Activated CD8-positive, alpha-beta memory T cell treated with anti-CD3 and anti-CD28 coated beads, Interleukin-2, amount 10 ng/mL, durations not matched to agents 7 days and 5 days (primary cell): ENCODE results near the gene LTB4R. TPM values are rescaled to one million over a fixed set of nuclear protein-coding genes. Genes with fewer than 3 reads are reported as not detected.
"Not testable (repeated sequence)": the region's sequence is repeated elsewhere in the genome, so short reads cannot be mapped to it uniquely, and the experiment has no call there.

Experiments used
- ATAC-seq: fragments of 150-1000 bp; cut with Tn5 transposase; one replicate; pipeline ENCODE4 v1.10.0; 2021; ENCODE audit warnings: moderate library complexity
- CTCF ChIA-PET: fragments of 350-600 bp; sonication (Branson Sonifier 250); formaldehyde crosslinking; loops from one replicate; lab custom pipeline; 2021; ENCODE audit warnings: antibody characterized with exemption; lab: Charles Lee
- DNase-seq: peaks from one replicate; pipeline ENCODE4 v3.0.0-alpha.2; 2020
- H3K27ac Mint-ChIP-seq: one replicate; pipeline ENCODE4 v1.8.0; 2021; ENCODE audit warnings: mild to moderate bottlenecking, mixed read lengths
- H3K27me3 Mint-ChIP-seq: one replicate; pipeline ENCODE4 v1.8.0; 2021; ENCODE audit warnings: mixed read lengths
- H3K36me3 Mint-ChIP-seq: one replicate; pipeline ENCODE4 v1.8.0; 2021; ENCODE audit warnings: mild to moderate bottlenecking, mixed read lengths
- H3K4me1 Mint-ChIP-seq: one replicate; pipeline ENCODE4 v1.8.0; 2021; ENCODE audit warnings: mixed read lengths
- H3K4me3 Mint-ChIP-seq: one replicate; pipeline ENCODE4 v1.8.0; 2021; ENCODE audit warnings: mild to moderate bottlenecking, moderate library complexity, mixed read lengths
- H3K9me3 Mint-ChIP-seq: one replicate; pipeline ENCODE4 v1.8.0; 2022; ENCODE audit warnings: low read depth, mixed read lengths
- total RNA-seq, 2 experiments: library from RNA; stranded (reverse); gene quantifications; one replicate each; pipeline ENCODE4 v1.2.3, GENCODE V29; 2021

The LTB4R gene
- total RNA-seq, 2 experiments from 2014 or later: 15.6 to 32.5 TPM

GRCh38 chr14:24322672-24323071 is 11.4 kb downstream of the LTB4R start:
- DNase-seq: no peak
- no peak for ATAC-seq
- CTCF ChIA-PET: interaction anchor here (1.1 to 25.2 kb wide), 5 partner anchors 9 to 107 kb away, joined by 3 to 854 read pairs (median 7); partner anchors contain the start of genes CBLN3, CIDEB, KHNYN and LTB4R
- no peak overlapping the region for H3K4me3 Mint-ChIP-seq
- no peaks in the 10 kb centered on the region for H3K36me3 Mint-ChIP-seq
- peaks cover 10% of the 10 kb centered on the region for H3K4me1 Mint-ChIP-seq
- no peaks in the 10 kb centered on the region for H3K9me3 Mint-ChIP-seq
- no peak overlapping the region for H3K27ac Mint-ChIP-seq
- peaks cover 12% of the 10 kb centered on the region for H3K27me3 Mint-ChIP-seq

- Mint-ChIP-seq H3K27me3 (peaks cover 12% of the 10 kb centered on the region), H3K27ac (no peak overlapping the region), H3K4me1 (peaks cover 15% of the 10 kb centered on the region), H3K4me3 (no peak overlapping the region), H3K36me3 (no peaks in the 10 kb centered on the region), H3K9me3 (no peaks in the 10 kb centered on the region)
- DNase-seq: no peak
- no peak for ATAC-seq
- CTCF ChIA-PET: interaction anchor here (13.2 to 25.2 kb wide), 2 partner anchors 13 to 107 kb away, joined by 148 to 854 read pairs; partner anchors contain the start of genes CBLN3, CIDEB, KHNYN and LTB4R
Measured at GRCh38 chr14:24323341-24323740, 12.0 kb downstream of the LTB4R start.

- Mint-ChIP-seq H3K27ac (no peak overlapping the region), H3K9me3 (no peaks in the 10 kb centered on the region), H3K36me3 (no peaks in the 10 kb centered on the region), H3K4me1 (peaks cover 22% of the 10 kb centered on the region), H3K4me3 (no peak overlapping the region), H3K27me3 (peaks cover 12% of the 10 kb centered on the region)
- CTCF ChIA-PET: interaction anchor here (1.3 to 25.2 kb wide), 5 partner anchors 10 to 106 kb away, joined by 3 to 854 read pairs (median 9); partner anchors contain the start of genes CBLN3, CIDEB, KHNYN and LTB4R
- DNase-seq (no peak), ATAC-seq (no peak)
Measured at GRCh38 chr14:24324024-24324423, 12.7 kb downstream of the LTB4R start.

- peaks cover 4% of the 10 kb centered on the region for H3K27me3 Mint-ChIP-seq
- no peaks in the 10 kb centered on the region for H3K36me3 Mint-ChIP-seq
- CTCF ChIA-PET: interaction anchor here (1.0 to 25.2 kb wide), 6 partner anchors 9 to 105 kb away, joined by 3 to 854 read pairs (median 6); partner anchors contain the start of genes CBLN3, CIDEB, KHNYN and LTB4R
- no peak overlapping the region for H3K27ac Mint-ChIP-seq
- H3K4me1 Mint-ChIP-seq: peaks cover 33% of the 10 kb centered on the region
- ATAC-seq (no peak), DNase-seq (no peak)
- H3K9me3 Mint-ChIP-seq: no peaks in the 10 kb centered on the region
- no peak overlapping the region for H3K4me3 Mint-ChIP-seq
Measured at GRCh38 chr14:24325041-24325530, 13.8 kb downstream of the LTB4R start.

DNA sequence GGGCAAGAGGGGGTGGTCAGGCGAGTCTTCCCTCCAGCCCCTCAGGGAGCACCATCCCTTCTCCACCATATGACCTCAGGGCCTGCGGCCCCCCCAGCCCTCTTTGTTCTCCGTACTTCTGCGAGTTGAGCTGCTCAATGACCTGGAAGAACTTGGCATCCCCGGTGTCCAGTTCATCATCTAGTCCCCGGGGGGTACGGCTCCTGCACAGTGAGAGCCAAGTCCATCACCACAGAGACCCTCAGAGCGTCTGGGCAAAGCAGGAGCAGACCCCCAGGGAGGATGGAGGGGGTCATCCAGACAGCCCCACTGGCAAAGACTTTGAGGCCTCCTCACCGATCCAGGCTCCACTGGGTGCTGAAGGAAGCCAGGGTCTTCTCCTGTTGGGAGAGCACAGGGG is 14.7 kb downstream of the LTB4R start:
- DNase-seq (no peak), ATAC-seq (no peak)
- peaks cover 7% of the 10 kb centered on the region for H3K27me3 Mint-ChIP-seq
- no peak overlapping the region for H3K4me3 Mint-ChIP-seq
- H3K27ac Mint-ChIP-seq: no peak overlapping the region
- CTCF ChIA-PET: interaction anchor here (1.0 to 25.2 kb wide), 3 partner anchors 16 to 104 kb away, joined by 3 to 854 read pairs (median 148); partner anchors contain the start of genes CBLN3, CIDEB, KHNYN and LTB4R
- peaks cover 37% of the 10 kb centered on the region for H3K4me1 Mint-ChIP-seq
- no peaks in the 10 kb centered on the region for H3K36me3 Mint-ChIP-seq
- H3K9me3 Mint-ChIP-seq: no peaks in the 10 kb centered on the region

GRCh38 chr14:24327303-24327702 is 16.0 kb downstream of the LTB4R start:
- peaks cover 15% of the 10 kb centered on the region for H3K27me3 Mint-ChIP-seq
- DNase-seq (no peak), ATAC-seq (no peak)
- no peaks in the 10 kb centered on the region for H3K9me3 Mint-ChIP-seq
- no peak overlapping the region for H3K4me3 Mint-ChIP-seq
- H3K4me1 Mint-ChIP-seq: peaks cover 50% of the 10 kb centered on the region
- H3K36me3 Mint-ChIP-seq: no peaks in the 10 kb centered on the region
- peak overlapping the region; percentile 77 for H3K27ac Mint-ChIP-seq
- CTCF ChIA-PET: interaction anchor here (1.1 to 25.2 kb wide), 5 partner anchors 11 to 103 kb away, joined by 6 to 854 read pairs (median 112); partner anchors contain the start of genes CBLN3, CIDEB, KHNYN and LTB4R

DNA sequence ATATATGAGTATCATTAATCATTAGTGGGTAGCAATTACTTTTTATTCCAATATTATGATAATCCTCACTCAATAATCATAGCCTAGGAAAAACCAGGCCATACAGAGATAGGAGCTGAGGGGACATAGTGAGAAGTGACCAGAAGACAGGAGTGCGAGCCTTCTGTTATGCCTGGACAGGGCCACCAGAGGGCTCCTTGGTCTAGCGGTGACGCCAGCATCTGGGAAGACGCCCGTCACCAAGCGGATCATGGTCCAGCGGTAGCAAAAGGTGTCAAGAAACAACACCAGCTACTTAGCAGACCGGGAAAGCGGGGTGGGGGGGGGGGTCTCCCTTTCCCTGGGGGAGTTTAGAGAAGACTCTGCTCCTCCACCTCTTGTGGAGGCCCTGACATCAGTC is 16.6 kb downstream of the LTB4R start:
- DNase-seq: peak; percentile 57
- peaks cover 54% of the 10 kb centered on the region for H3K4me1 Mint-ChIP-seq
- not testable (repeated sequence) for H3K4me3 Mint-ChIP-seq, H3K27ac Mint-ChIP-seq, H3K36me3 Mint-ChIP-seq, ATAC-seq, H3K9me3 Mint-ChIP-seq
- H3K27me3 Mint-ChIP-seq: peaks cover 19% of the 10 kb centered on the region
- CTCF ChIA-PET: interaction anchor here (1.2 to 25.2 kb wide), 5 partner anchors 18 to 102 kb away, joined by 3 to 854 read pairs (median 112); partner anchors contain the start of genes CBLN3, CIDEB, DHRS1 and KHNYN

GRCh38 chr14:24329073-24329663 is 17.9 kb downstream of the LTB4R start:
- Mint-ChIP-seq H3K27me3 (peaks cover 28% of the 10 kb centered on the region), H3K4me1 (peaks cover 63% of the 10 kb centered on the region), H3K9me3 (no peaks in the 10 kb centered on the region), H3K4me3 (no peak overlapping the region), H3K27ac (peak overlapping the region; percentile 65), H3K36me3 (no peaks in the 10 kb centered on the region)
- ATAC-seq: no peak
- no peak for DNase-seq
- CTCF ChIA-PET: interaction anchor here (0.8 to 25.2 kb wide), 8 partner anchors 10 to 215 kb away, joined by 3 to 854 read pairs (median 4); partner anchors contain the start of genes CBLN3, CIDEB, DHRS1 and KHNYN

DNA sequence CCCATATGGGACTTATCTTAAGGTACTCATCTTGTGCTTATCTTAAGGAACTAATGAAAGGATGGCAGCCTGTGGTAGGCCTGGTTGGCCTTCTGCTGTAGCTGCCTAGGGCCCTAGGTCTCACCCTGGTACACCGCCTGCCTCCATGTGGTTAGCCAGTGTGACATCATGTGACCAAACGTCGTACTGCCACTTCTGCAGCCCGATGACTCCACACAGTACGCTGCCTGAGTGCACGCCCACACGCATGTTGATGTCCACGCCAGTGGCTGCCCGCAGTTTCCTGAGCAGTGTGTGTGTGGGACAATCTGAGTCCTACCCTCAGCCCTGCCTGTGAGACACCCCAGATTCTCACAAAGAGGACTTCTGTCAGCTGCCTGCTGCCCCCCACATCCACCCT is 18.4 kb downstream of the LTB4R start:
- no peaks in the 10 kb centered on the region for H3K36me3 Mint-ChIP-seq
- ATAC-seq (peak; percentile 71), DNase-seq (peak; percentile 94)
- H3K27ac Mint-ChIP-seq: peak overlapping the region; percentile 65
- CTCF ChIA-PET: interaction anchor here (0.8 to 25.2 kb wide), 7 partner anchors 9 to 216 kb away, joined by 3 to 854 read pairs (median 5); partner anchors contain the start of genes CBLN3, CIDEB, KHNYN and LTB4R
- peaks cover 32% of the 10 kb centered on the region for H3K27me3 Mint-ChIP-seq
- H3K4me1 Mint-ChIP-seq: peaks cover 67% of the 10 kb centered on the region
- no peaks in the 10 kb centered on the region for H3K9me3 Mint-ChIP-seq
- H3K4me3 Mint-ChIP-seq: peak overlapping the region; percentile 9

GRCh38 chr14:24330973-24331674 is 19.8 kb downstream of the LTB4R start:
- no peak overlapping the region for H3K27ac Mint-ChIP-seq
- peaks cover 72% of the 10 kb centered on the region for H3K4me1 Mint-ChIP-seq
- H3K36me3 Mint-ChIP-seq: peaks cover 8% of the 10 kb centered on the region
- peaks cover 38% of the 10 kb centered on the region for H3K27me3 Mint-ChIP-seq
- DNase-seq (no peak), ATAC-seq (no peak)
- no peak overlapping the region for H3K4me3 Mint-ChIP-seq
- H3K9me3 Mint-ChIP-seq: no peaks in the 10 kb centered on the region
- CTCF ChIA-PET: interaction anchor here (1.0 to 25.2 kb wide), 10 partner anchors 9 to 110 kb away, joined by 3 to 854 read pairs (median 12); partner anchors contain the start of genes CBLN3, CIDEB, KHNYN and LTB4R

- ATAC-seq: no peak
Measured at GRCh38 chr14:24331731-24332267, 20.5 kb downstream of the LTB4R start.

GRCh38 chr14:24332268-24332993 is 21.1 kb downstream of the LTB4R start:
- Mint-ChIP-seq H3K36me3 (peaks cover 12% of the 10 kb centered on the region), H3K27ac (peak overlapping the region; percentile 82), H3K9me3 (no peaks in the 10 kb centered on the region), H3K4me1 (peaks cover 65% of the 10 kb centered on the region), H3K4me3 (peak overlapping the region; percentile 73), H3K27me3 (peaks cover 38% of the 10 kb centered on the region)
- CTCF ChIA-PET: interaction anchor here (0.8 to 25.2 kb wide), 31 partner anchors 8 to 360 kb away, joined by 3 to 854 read pairs (median 8); partner anchors contain the start of genes CBLN3, CHMP4A, CIDEB and DHRS1
- DNase-seq: peak; percentile 92
- peak; percentile 66 for ATAC-seq

More at GRCh38 chr14:24331731-24332267, 20.5 kb downstream of the LTB4R start:
- Mint-ChIP-seq H3K9me3 (no peaks in the 10 kb centered on the region), H3K27ac (peak overlapping the region; percentile 82), H3K4me1 (peaks cover 72% of the 10 kb centered on the region), H3K36me3 (peaks cover 9% of the 10 kb centered on the region), H3K27me3 (peaks cover 38% of the 10 kb centered on the region), H3K4me3 (peak overlapping the region; percentile 73)
- no peak for DNase-seq
- CTCF ChIA-PET: interaction anchor here (0.8 to 25.2 kb wide), 18 partner anchors 9 to 110 kb away, joined by 3 to 854 read pairs (median 10); partner anchors contain the start of genes CBLN3, CIDEB, DHRS1 and KHNYN
